ENCODE measurements around the gene ORM2. TPM values are rescaled to one million over a fixed set of nuclear protein-coding genes. Genes with fewer than 3 reads are reported as not detected.

ORM2 gene
- total and polyA plus RNA-seq, 9 of the 15 experiments (the other 6 are each of a cell fraction or from before 2014, with no cell fraction given): 0.98 TPM; not detected in 8

DNA sequence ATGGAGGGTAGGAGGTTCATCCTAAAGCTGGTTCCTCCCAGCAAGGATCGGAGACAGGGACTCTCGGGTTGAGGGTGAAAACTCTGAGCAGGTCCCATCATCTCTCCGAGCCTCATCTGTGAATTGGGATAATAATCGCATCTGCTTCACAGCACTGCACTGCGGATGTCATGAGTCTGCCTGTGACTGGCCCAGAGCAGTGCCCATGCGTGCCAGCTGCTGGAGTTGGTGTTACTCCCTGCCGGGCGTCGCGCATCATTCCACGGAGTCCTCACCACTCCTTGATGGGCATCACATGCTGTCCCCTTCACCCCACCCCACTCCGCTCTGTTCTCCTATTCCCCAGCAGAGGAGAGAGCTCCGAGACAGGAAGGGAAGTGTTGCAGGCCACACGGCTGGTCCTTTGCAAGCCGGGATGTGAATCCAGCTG is 41.9 kb upstream of the ORM2 start:
- 3% methylated on average over 15 of the region's 15 CpGs for WGBS (ENCODE audit: insufficient coverage, low coverage, missing lambda C conversion rate)
- no peak for TF ChIP-seq CHCHD3 (CRISPR knock-in tag; IDR thresholded peaks at IDR 0.05)
- TF ChIP-seq KDM5B (IDR thresholded peaks at IDR 0.05; ENCODE audit: insufficient replicate concordance, low read depth, low read length): no peak
- no peak for TF ChIP-seq ZKSCAN1 (IDR thresholded peaks at IDR 0.05; ENCODE audit: low read depth, low read length)
- no peak for TF ChIP-seq E2F4 (CRISPR knock-in tag; IDR thresholded peaks at IDR 0.05; ENCODE audit: low read depth)
- TF ChIP-seq ESRRA (IDR thresholded peaks at IDR 0.05; ENCODE audit: borderline replicate concordance, low read depth): no peak
- no peak for TF ChIP-seq RHOXF2B (CRISPR knock-in tag; conservative IDR thresholded peaks at IDR 0.05)
- no peak for TF ChIP-seq PBX2 (CRISPR knock-in tag; IDR thresholded peaks at IDR 0.05; ENCODE audit: low read depth)
- TF ChIP-seq PBX2 (tag; conservative IDR thresholded peaks at IDR 0.05; ENCODE audit: low read depth): no peak
- TF ChIP-seq YBX1 (IDR thresholded peaks at IDR 0.05): no peak
- TF ChIP-seq ZNF311 (CRISPR knock-in tag; IDR thresholded peaks at IDR 0.05): no peak
- no peak for TF ChIP-seq USF2 (CRISPR knock-in tag; IDR thresholded peaks at IDR 0.05)
- no peak for TF ChIP-seq TCF7 (IDR thresholded peaks at IDR 0.05; ENCODE audit: borderline replicate concordance)
- no peak for TF ChIP-seq SMARCB1 (IDR thresholded peaks at IDR 0.05; ENCODE audit: insufficient read length, low read depth)
- DNase-seq (ENCODE audit: extremely low read depth in 1 of 4, low spot score in 3 of 4) (no peak), FAIRE-seq (no peak), ATAC-seq (no peak)
- no peak overlapping the region for H3K27ac ChIP-seq (ENCODE audit: extremely low read depth, low read depth, low read length)
- intact Hi-C loops (cut with micrococcal nuclease) (no loop called here), in situ Hi-C loops (cut with MboI) (loop anchor here (10.0 kb wide), 3 partner anchors 133 to 603 kb away; partner anchors contain the start of gene COL27A1)
- H3K9ac ChIP-seq (ENCODE audit: insufficient read depth in 1 of 2, low read depth in 2 of 2, low read length in 2 of 2): no peak overlapping the region
- CTCF ChIA-PET (ENCODE audit: low intra/inter-chr PET ratio): no interaction called here
- H4K20me1 ChIP-seq (replicated peaks; ENCODE audit: control insufficient read depth, insufficient read depth, low read length): peaks cover 6% of the 10 kb centered on the region; the same call in 1 of the 2 replicates
- no peak overlapping the region for H3K4me3 ChIP-seq
- no peaks in the 10 kb centered on the region for H3K9me3 ChIP-seq (replicated peaks; ENCODE audit: control insufficient read depth, insufficient read depth, low read depth, low read length)
- H2AFZ ChIP-seq (ENCODE audit: low read depth, low read length): no peak overlapping the region
- H3K79me2 ChIP-seq (ENCODE audit: control insufficient read depth, insufficient read depth, low read length): no peaks in the 10 kb centered on the region
- POLR2A ChIA-PET: interaction anchor here (1.0 kb wide), 1 partner anchor 26 kb away, joined by 3 read pairs; no protein-coding TSS in a partner anchor
- no peaks in the 10 kb centered on the region for H3K9me1 ChIP-seq (ENCODE audit: control insufficient read depth, insufficient read depth, low read length)
- H3K36me3 ChIP-seq (ENCODE audit: control insufficient read depth, insufficient read depth, low read length): no peaks in the 10 kb centered on the region
- no TSS peak for BruUV-seq (replicated peaks)
- H3K27me3 ChIP-seq (ENCODE audit: control insufficient read depth in 2 of 2, insufficient read depth in 2 of 2, low read length in 2 of 2): peaks cover 0 to 47% of the 10 kb centered on the region in 2 experiments; a peak in 2 of 5 replicates
- no peak overlapping the region for H3K4me2 ChIP-seq (ENCODE audit: insufficient read depth, low read length)
- H3K4me1 ChIP-seq (replicated peaks in 1 of 2; ENCODE audit: control insufficient read depth in 2 of 2, insufficient read depth in 2 of 2, low read length in 2 of 2): peaks cover 0 to 4% of the 10 kb centered on the region in 2 experiments; a peak in 2 of 5 replicates

Measured in K562 (cell line).